ENCODE data around the gene SPTBN1. TPM values are rescaled to one million over a fixed set of nuclear protein-coding genes. Genes with fewer than 3 reads are reported as not detected.

Gene SPTBN1
- total RNA-seq, 1 donor from 2014 or later = 217 TPM

GRCh38 chr2:54618646-54619565 lies 162.8 kb downstream of the SPTBN1 start:
- no peak for DNase-seq (ENCODE audit: low read depth, low spot score)
- Mint-ChIP-seq H3K4me1 (peaks cover 37% of the 10 kb centered on the region), H3K9me3 (no peaks in the 10 kb centered on the region), H3K27ac (ENCODE audit: unreplicated experiment) (peak overlapping the region; percentile 90), H3K27me3 (ENCODE audit: low read depth) (no peaks in the 10 kb centered on the region), H3K36me3 (ENCODE audit: low read depth) (peaks cover 34% of the 10 kb centered on the region), H3K4me3 (no peak overlapping the region)
- TF ChIP-seq CTCF (conservative IDR thresholded peaks at IDR 0.05) = no peak

GRCh38 chr2:54619660-54620231 lies 163.6 kb downstream of the SPTBN1 start:
- no peak for DNase-seq (ENCODE audit: low read depth, low spot score)
- Mint-ChIP-seq H3K36me3 (ENCODE audit: low read depth) (peaks cover 37% of the 10 kb centered on the region), H3K27me3 (ENCODE audit: low read depth) (no peaks in the 10 kb centered on the region), H3K9me3 (no peaks in the 10 kb centered on the region), H3K4me3 (no peak overlapping the region), H3K27ac (ENCODE audit: unreplicated experiment) (peak overlapping the region; percentile 90), H3K4me1 (peaks cover 32% of the 10 kb centered on the region)
- TF ChIP-seq CTCF (conservative IDR thresholded peaks at IDR 0.05) = no peak

- H3K27me3 Mint-ChIP-seq (ENCODE audit: low read depth) = no peaks in the 10 kb centered on the region
- H3K36me3 Mint-ChIP-seq (ENCODE audit: low read depth) = peaks cover 38% of the 10 kb centered on the region
- no peak for DNase-seq (ENCODE audit: low read depth, low spot score)
- H3K9me3 Mint-ChIP-seq = no peaks in the 10 kb centered on the region
- TF ChIP-seq CTCF (conservative IDR thresholded peaks at IDR 0.05) = no peak
- no peak overlapping the region for H3K4me3 Mint-ChIP-seq
- H3K4me1 Mint-ChIP-seq = peaks cover 32% of the 10 kb centered on the region
- peak overlapping the region; percentile 85 for H3K27ac Mint-ChIP-seq (ENCODE audit: unreplicated experiment)
Observed at GRCh38 chr2:54620948-54621347, 164.8 kb downstream of the SPTBN1 start.

- no peak for TF ChIP-seq CTCF (conservative IDR thresholded peaks at IDR 0.05)
- Mint-ChIP-seq H3K4me1 (peaks cover 14% of the 10 kb centered on the region), H3K9me3 (no peaks in the 10 kb centered on the region), H3K36me3 (ENCODE audit: low read depth) (peaks cover 57% of the 10 kb centered on the region), H3K4me3 (no peak overlapping the region), H3K27ac (ENCODE audit: unreplicated experiment) (no peak overlapping the region), H3K27me3 (ENCODE audit: low read depth) (no peaks in the 10 kb centered on the region)
- DNase-seq (ENCODE audit: low read depth, low spot score) = no peak
Observed at GRCh38 chr2:54624591-54625071, 168.5 kb downstream of the SPTBN1 start.

GRCh38 chr2:54626131-54626530 lies 170.0 kb downstream of the SPTBN1 start:
- TF ChIP-seq CTCF (conservative IDR thresholded peaks at IDR 0.05) = no peak
- DNase-seq (ENCODE audit: low read depth, low spot score) = no peak
- Mint-ChIP-seq H3K27ac (ENCODE audit: unreplicated experiment) (peak overlapping the region; percentile 85), H3K4me1 (no peaks in the 10 kb centered on the region), H3K36me3 (ENCODE audit: low read depth) (peaks cover 56% of the 10 kb centered on the region), H3K9me3 (no peaks in the 10 kb centered on the region), H3K4me3 (no peak overlapping the region), H3K27me3 (ENCODE audit: low read depth) (no peaks in the 10 kb centered on the region)
